ENCODE measurements around the gene REP15.
A peak's percentile ranks its signal among the peaks of the same experiment; 100 is the strongest.
"Not testable (repeated sequence)": the region's sequence is repeated elsewhere in the genome, so short reads cannot be mapped to it uniquely, and the experiment has no call there.

The REP15 gene

GRCh38 chr12:27696293-27696652 lies at the start of gene REP15:
Gene REP15, plus strand, starts transcription at chr12:27696447. Its CDS starts 116 bp downstream, at chr12:27696563.
- no peak for DNase-seq

- no peak for DNase-seq
Measured at GRCh38 chr12:27650011-27650410, 46.2 kb upstream of the REP15 start.

- no peak for DNase-seq
Measured at GRCh38 chr12:27651201-27651600, 45.0 kb upstream of the REP15 start.

- DNase-seq = peak; percentile 27
Measured at GRCh38 chr12:27652174-27652763, 44.0 kb upstream of the REP15 start.

GRCh38 chr12:27653661-27654060 lies 42.6 kb upstream of the REP15 start:
- DNase-seq = no peak

- not testable (repeated sequence) for DNase-seq
Measured at GRCh38 chr12:27655476-27655875, 40.8 kb upstream of the REP15 start.

- DNase-seq = no peak
Measured at GRCh38 chr12:27657296-27657695, 39.0 kb upstream of the REP15 start.

GRCh38 chr12:27665704-27666103 lies 30.5 kb upstream of the REP15 start:
- DNase-seq = no peak

GRCh38 chr12:27666510-27666909 lies 29.7 kb upstream of the REP15 start:
- DNase-seq = no peak

GRCh38 chr12:27667540-27667939 lies 28.7 kb upstream of the REP15 start:
- no peak for DNase-seq

- DNase-seq = no peak
Measured at GRCh38 chr12:27672051-27672450, 24.2 kb upstream of the REP15 start.

- DNase-seq = no peak
Measured at GRCh38 chr12:27672643-27673042, 23.6 kb upstream of the REP15 start.

GRCh38 chr12:27673101-27673718 lies 23.0 kb upstream of the REP15 start:
- no peak for DNase-seq

- DNase-seq = no peak
Measured at GRCh38 chr12:27674989-27675388, 21.3 kb upstream of the REP15 start.

GRCh38 chr12:27680619-27681018 lies 15.6 kb upstream of the REP15 start:
- no peak for DNase-seq

- no peak for DNase-seq
Measured at GRCh38 chr12:27682534-27682933, 13.7 kb upstream of the REP15 start.

- no peak for DNase-seq
Measured at GRCh38 chr12:27685274-27685673, 11.0 kb upstream of the REP15 start.

- DNase-seq = no peak
Measured at GRCh38 chr12:27686147-27686546, 10.1 kb upstream of the REP15 start.

GRCh38 chr12:27688671-27689070 lies 7.6 kb upstream of the REP15 start:
- no peak for DNase-seq

- no peak for DNase-seq
Measured at GRCh38 chr12:27689558-27690180, 6.6 kb upstream of the REP15 start.

- DNase-seq = no peak
Measured at GRCh38 chr12:27693403-27693802, 2.8 kb upstream of the REP15 start.

GRCh38 chr12:27695556-27696292 lies 523 bp upstream of the REP15 start:
- DNase-seq = no peak

GRCh38 chr12:27696864-27697564 lies 767 bp downstream of the REP15 start:
- no peak for DNase-seq
